Panc1 (cell line): ENCODE results near the gene FGF23. TPM values are rescaled to one million over a fixed set of nuclear protein-coding genes. Genes with fewer than 3 reads are reported as not detected.
"Not testable (repeated sequence)": the region's sequence is repeated elsewhere in the genome, so short reads cannot be mapped to it uniquely, and the experiment has no call there.

Source experiments
- ATAC-seq: fragments of 200-7000 bp; cut with Tn5 transposase; 2 replicates; pipeline ENCODE4 v1.9.1; 2020; ENCODE audit warnings: mild to moderate bottlenecking, moderate library complexity
- BruUV-seq: library from RNA; stranded (reverse); fragments of 400-500 nt; replicated peaks from 2 replicates; lab custom pipeline; 2021; lab: Mats Ljungman, UMichigan
- CTCF ChIA-PET: fragments of 300-600 bp; sonication (Branson Sonifier 250); formaldehyde crosslinking; loops from one replicate; lab custom pipeline; 2022; ENCODE audit warnings: antibody characterized with exemption; lab: Charles Lee
- POLR2A ChIA-PET: fragments of 300-600 bp; sonication (Branson Sonifier 250); formaldehyde crosslinking; loops from one replicate; lab custom pipeline; 2022; ENCODE audit warnings: antibody characterized with exemption; lab: Charles Lee
- DNase-seq: peaks from one replicate; pipeline ENCODE4 v3.0.0-alpha.2; 2010; ENCODE audit warnings: low read depth, low spot score
- H3K27ac ChIP-seq: 2 replicates; pipeline ENCODE4 v1.5.1; 2011; ENCODE audit warnings: mild to moderate bottlenecking, low read length, inconsistent platforms
- H3K27me3 ChIP-seq: fragments of 200-500 bp; sonication (Bioruptor generic); 2 replicates; pipeline ENCODE4 v1.6.0; 2014; ENCODE audit warnings: low read length, inconsistent platforms; ENCODE audit not compliant: control insufficient read depth, insufficient read depth
- H3K36me3 ChIP-seq: fragments of 200-500 bp; sonication (Bioruptor generic); 2 replicates; pipeline ENCODE4 v1.5.1; 2014; ENCODE audit warnings: inconsistent platforms, mild to moderate bottlenecking, low read length, moderate library complexity; ENCODE audit not compliant: control insufficient read depth, insufficient read depth
- H3K4me1 ChIP-seq: 2 replicates; pipeline ENCODE4 v1.5.1; 2011; ENCODE audit warnings: inconsistent platforms, mild to moderate bottlenecking, low read length, moderate library complexity; ENCODE audit not compliant: control insufficient read depth, insufficient read depth
- H3K4me3 ChIP-seq, 2 experiments: 2 replicates each; pipeline ENCODE4 v1.5.1; 2011 to 2012; ENCODE audit warnings: low read depth in 2 of 2, low read length in 2 of 2, mild to moderate bottlenecking in 2 of 2, inconsistent platforms in 1 of 2, moderate library complexity in 1 of 2
- H3K9me3 ChIP-seq: fragments of 200-500 bp; sonication (Bioruptor generic); 2 replicates; pipeline ENCODE4 v1.5.1; 2014; ENCODE audit warnings: low read depth, mild to moderate bottlenecking, inconsistent platforms, low read length, moderate library complexity; ENCODE audit not compliant: control insufficient read depth, insufficient read depth
- POLR2AphosphoS5 ChIP-seq: IDR thresholded peaks from 2 replicates; pipeline ENCODE4 v1.6.1; 2012; ENCODE audit warnings: mild to moderate bottlenecking, low read depth, low read length, moderate library complexity
- SIN3A ChIP-seq: IDR thresholded peaks from 2 replicates; pipeline ENCODE4 v1.6.1; 2012; ENCODE audit warnings: low read depth, mild to moderate bottlenecking, low read length, moderate library complexity, borderline replicate concordance; ENCODE audit not compliant: insufficient read depth
- TCF7L2 ChIP-seq: IDR thresholded peaks from 2 replicates; pipeline ENCODE4 v1.6.1; 2011; ENCODE audit warnings: mild to moderate bottlenecking, low read depth, low read length, inconsistent platforms
- in situ Hi-C: cut with HindIII; loops from 2 replicates; pipeline ENCODE4 v1.10.0; 2016; ENCODE audit warnings: low sequenced_read_pairs, low pct_unique_long_range_greater_than_20kb
- intact Hi-C: fragments of 100-400 bp; cut with micrococcal nuclease; formaldehyde crosslinking; loops from one replicate; pipeline ENCODE4 v1.10.0; 2022; ENCODE audit not compliant: unreplicated experiment
- total RNA-seq: library from RNA; stranded (reverse); gene quantifications from one replicate; pipeline ENCODE4 v1.2.1, GENCODE V29; 2021; ENCODE audit not compliant: unreplicated experiment
- TF ChIP-seq, protein P1 (sequence below): fragments of 450-650 bp; IDR thresholded peaks from 2 replicates; pipeline ENCODE4 v1.5.1; 2017; ENCODE audit warnings: mild to moderate bottlenecking
- TF ChIP-seq, protein P2 (sequence below), 2 experiments: IDR thresholded peaks; 2 replicates each; pipeline ENCODE4 v1.6.1; 2011 to 2012; ENCODE audit warnings: low read depth in 2 of 2, control low read depth in 1 of 2, low read length in 1 of 2, mild to moderate bottlenecking in 1 of 2, moderate library complexity in 1 of 2; ENCODE audit not compliant: insufficient read depth in 1 of 2

The FGF23 gene
- total RNA-seq, 1 experiment from 2014 or later, result not detected

GRCh38 chr12:4412056-4412455 lies 32.5 kb upstream of the FGF23 start:
- no peak for TF ChIP-seq POLR2AphosphoS5
- TF ChIP-seq, protein P1, sequence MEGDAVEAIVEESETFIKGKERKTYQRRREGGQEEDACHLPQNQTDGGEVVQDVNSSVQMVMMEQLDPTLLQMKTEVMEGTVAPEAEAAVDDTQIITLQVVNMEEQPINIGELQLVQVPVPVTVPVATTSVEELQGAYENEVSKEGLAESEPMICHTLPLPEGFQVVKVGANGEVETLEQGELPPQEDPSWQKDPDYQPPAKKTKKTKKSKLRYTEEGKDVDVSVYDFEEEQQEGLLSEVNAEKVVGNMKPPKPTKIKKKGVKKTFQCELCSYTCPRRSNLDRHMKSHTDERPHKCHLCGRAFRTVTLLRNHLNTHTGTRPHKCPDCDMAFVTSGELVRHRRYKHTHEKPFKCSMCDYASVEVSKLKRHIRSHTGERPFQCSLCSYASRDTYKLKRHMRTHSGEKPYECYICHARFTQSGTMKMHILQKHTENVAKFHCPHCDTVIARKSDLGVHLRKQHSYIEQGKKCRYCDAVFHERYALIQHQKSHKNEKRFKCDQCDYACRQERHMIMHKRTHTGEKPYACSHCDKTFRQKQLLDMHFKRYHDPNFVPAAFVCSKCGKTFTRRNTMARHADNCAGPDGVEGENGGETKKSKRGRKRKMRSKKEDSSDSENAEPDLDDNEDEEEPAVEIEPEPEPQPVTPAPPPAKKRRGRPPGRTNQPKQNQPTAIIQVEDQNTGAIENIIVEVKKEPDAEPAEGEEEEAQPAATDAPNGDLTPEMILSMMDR, result no peak
- TF ChIP-seq, protein P2, sequence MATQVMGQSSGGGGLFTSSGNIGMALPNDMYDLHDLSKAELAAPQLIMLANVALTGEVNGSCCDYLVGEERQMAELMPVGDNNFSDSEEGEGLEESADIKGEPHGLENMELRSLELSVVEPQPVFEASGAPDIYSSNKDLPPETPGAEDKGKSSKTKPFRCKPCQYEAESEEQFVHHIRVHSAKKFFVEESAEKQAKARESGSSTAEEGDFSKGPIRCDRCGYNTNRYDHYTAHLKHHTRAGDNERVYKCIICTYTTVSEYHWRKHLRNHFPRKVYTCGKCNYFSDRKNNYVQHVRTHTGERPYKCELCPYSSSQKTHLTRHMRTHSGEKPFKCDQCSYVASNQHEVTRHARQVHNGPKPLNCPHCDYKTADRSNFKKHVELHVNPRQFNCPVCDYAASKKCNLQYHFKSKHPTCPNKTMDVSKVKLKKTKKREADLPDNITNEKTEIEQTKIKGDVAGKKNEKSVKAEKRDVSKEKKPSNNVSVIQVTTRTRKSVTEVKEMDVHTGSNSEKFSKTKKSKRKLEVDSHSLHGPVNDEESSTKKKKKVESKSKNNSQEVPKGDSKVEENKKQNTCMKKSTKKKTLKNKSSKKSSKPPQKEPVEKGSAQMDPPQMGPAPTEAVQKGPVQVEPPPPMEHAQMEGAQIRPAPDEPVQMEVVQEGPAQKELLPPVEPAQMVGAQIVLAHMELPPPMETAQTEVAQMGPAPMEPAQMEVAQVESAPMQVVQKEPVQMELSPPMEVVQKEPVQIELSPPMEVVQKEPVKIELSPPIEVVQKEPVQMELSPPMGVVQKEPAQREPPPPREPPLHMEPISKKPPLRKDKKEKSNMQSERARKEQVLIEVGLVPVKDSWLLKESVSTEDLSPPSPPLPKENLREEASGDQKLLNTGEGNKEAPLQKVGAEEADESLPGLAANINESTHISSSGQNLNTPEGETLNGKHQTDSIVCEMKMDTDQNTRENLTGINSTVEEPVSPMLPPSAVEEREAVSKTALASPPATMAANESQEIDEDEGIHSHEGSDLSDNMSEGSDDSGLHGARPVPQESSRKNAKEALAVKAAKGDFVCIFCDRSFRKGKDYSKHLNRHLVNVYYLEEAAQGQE (IDR thresholded peaks at IDR 0.05; ENCODE audit: insufficient read depth in 1 of 2, low read depth in 2 of 2, low read length in 1 of 2), result no peak
- TF ChIP-seq TCF7L2, result no peak
- no peak for TF ChIP-seq SIN3A
- intact Hi-C loops, result no loop called here
- Histone ChIP-seq H3K36me3 (no peaks in the 10 kb centered on the region), H3K27me3 (peaks cover 2% of the 10 kb centered on the region), H3K27ac (no peak overlapping the region), H3K9me3 (no peaks in the 10 kb centered on the region), H3K4me3 (no peak overlapping the region), H3K4me1 (no peaks in the 10 kb centered on the region)
- ATAC-seq, result no peak
- POLR2A ChIA-PET, result no interaction called here
- in situ Hi-C loops, result no loop called here
- no TSS peak for BruUV-seq
- CTCF ChIA-PET, result no interaction called here
- no peak for DNase-seq

DNA sequence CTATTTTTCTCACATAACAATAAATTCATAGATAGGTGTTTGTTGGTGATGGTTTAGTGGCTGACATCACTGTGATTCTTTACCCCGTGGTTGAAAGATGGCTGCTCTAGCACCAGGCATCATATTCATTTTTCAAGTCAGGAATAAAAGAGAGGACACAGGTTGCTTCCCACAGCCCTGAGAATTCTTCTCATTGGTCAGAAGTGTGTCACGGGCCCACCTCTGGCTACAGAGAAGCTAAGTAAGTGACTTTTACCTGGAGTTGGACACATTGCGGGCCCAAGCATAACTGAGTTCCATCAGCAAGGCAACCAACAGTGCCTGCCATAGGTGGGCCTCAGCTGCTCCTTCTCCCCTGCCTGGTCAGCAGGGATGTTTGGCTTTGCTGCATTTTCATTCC lies 27.6 kb upstream of the FGF23 start:
- no peak overlapping the region for H3K4me3 ChIP-seq
- H3K36me3 ChIP-seq, result no peaks in the 10 kb centered on the region
- no peaks in the 10 kb centered on the region for H3K9me3 ChIP-seq
- in situ Hi-C loops (no loop called here), intact Hi-C loops (no loop called here)
- TF ChIP-seq, protein P2 (IDR thresholded peaks at IDR 0.05; ENCODE audit: insufficient read depth in 1 of 2, low read depth in 2 of 2, low read length in 1 of 2), result no peak
- TF ChIP-seq POLR2AphosphoS5 (no peak), TCF7L2 (no peak), SIN3A (no peak)
- TF ChIP-seq, protein P1, result no peak
- no peaks in the 10 kb centered on the region for H3K4me1 ChIP-seq
- H3K27me3 ChIP-seq, result no peaks in the 10 kb centered on the region; the same call in none of the 2 replicates
- ChIA-PET POLR2A (no interaction called here), CTCF (no interaction called here)
- no TSS peak for BruUV-seq
- H3K27ac ChIP-seq, result no peak overlapping the region
- ATAC-seq, result no peak
- no peak for DNase-seq

DNA sequence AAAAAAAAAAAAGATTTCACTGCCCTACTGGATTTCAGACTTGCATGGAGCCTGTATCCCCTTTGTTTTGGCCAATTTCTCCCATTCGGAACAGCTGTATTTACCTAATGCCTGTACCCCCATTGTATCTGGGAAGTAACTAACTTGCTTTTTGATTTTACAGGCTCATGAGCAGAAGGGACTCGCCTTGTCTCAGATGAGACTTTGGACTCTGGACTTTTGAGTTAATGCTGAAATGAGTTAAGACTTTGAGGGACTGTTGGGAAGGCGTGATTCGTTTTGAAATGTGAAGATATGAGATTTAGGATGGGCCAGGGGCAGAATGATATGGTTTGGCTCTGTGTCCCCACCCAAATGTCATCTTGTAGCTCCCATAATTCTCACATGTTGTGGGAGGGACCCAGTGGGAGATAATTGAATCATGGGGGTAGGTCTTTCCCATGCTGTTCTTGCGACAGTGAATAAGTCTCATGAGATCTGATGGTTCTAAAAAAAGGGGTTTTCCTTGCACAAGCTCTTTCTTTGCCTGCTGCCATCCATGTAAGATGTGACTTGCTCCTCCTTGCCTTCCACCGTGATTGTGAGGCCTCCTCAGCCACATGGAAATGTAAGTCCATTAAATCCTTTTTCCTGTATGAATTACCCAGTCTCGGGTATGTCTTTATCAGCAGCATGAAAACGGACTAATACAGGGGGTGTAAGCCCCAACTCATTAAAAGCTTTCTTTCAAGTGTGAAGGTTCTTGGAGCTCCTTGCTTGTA lies 25.5 kb upstream of the FGF23 start:
- H3K4me1 ChIP-seq, H3K27ac ChIP-seq, CTCF ChIA-PET, H3K27me3 ChIP-seq, ATAC-seq, DNase-seq, in situ Hi-C loops, POLR2A ChIA-PET, H3K36me3 ChIP-seq, H3K4me3 ChIP-seq, intact Hi-C loops, BruUV-seq, H3K9me3 ChIP-seq: not testable (repeated sequence)
